Spinal cord (tissue), 10 donors: ENCODE measurements around the gene AQP12B. TPM values are rescaled to one million over a fixed set of nuclear protein-coding genes. Genes with fewer than 3 reads are reported as not detected.

ENCODE experiments used
- DNase-seq, 6 donors: peaks; one replicate each; pipeline versions ENCODE4 v3.0.0 to v3.0.0-alpha.2; 2013 to 2015; ENCODE audit warnings: low spot score in 6 of 6, low read depth in 4 of 6
- H3K27ac ChIP-seq: one replicate; pipeline ENCODE4 v1.5.1; 2013; ENCODE audit warnings: low read depth, low read length, control low read depth
- H3K27me3 ChIP-seq: one replicate; pipeline ENCODE4 v1.6.1; 2013; ENCODE audit warnings: low read length; ENCODE audit not compliant: control insufficient read depth, insufficient read depth
- H3K36me3 ChIP-seq: one replicate; pipeline ENCODE4 v1.6.1; 2013; ENCODE audit warnings: low read length; ENCODE audit not compliant: control insufficient read depth, insufficient read depth
- H3K4me1 ChIP-seq: one replicate; pipeline ENCODE4 v1.6.1; 2013; ENCODE audit warnings: low read length; ENCODE audit not compliant: control insufficient read depth, insufficient read depth
- H3K4me3 ChIP-seq: one replicate; pipeline ENCODE4 v1.5.1; 2013; ENCODE audit warnings: low read depth, low read length, control low read depth
- H3K9me3 ChIP-seq: one replicate; pipeline ENCODE4 v1.6.1; 2013; ENCODE audit warnings: low read length; ENCODE audit not compliant: control insufficient read depth, insufficient read depth
- WGBS: methylation state at CpG from one replicate; pipeline ENCODE4 v1.1.5; 2013; ENCODE audit warnings: missing lambda C conversion rate; ENCODE audit not compliant: insufficient coverage; 5-methylcytosine and 5-hydroxymethylcytosine counted together
- polyA plus RNA-seq, 2 donors: library from polyadenylated mRNA; unstranded; fragments of 120-200 nt; gene quantifications; one replicate each; pipeline ENCODE4 v1.2.1, GENCODE V29; 2013; ENCODE audit not compliant: insufficient read length in 2 of 2
- total RNA-seq, 2 donors: library from RNA; depleted of rRNA in 1 of 2; stranded (reverse); fragments of 120-200 nt in 1 of 2; fragments of >200 nt in 1 of 2; gene quantifications; one replicate each; pipeline versions ENCODE4 v1.2.3 to v1.2.4, GENCODE V29; 2013 to 2014
- donor health status: healthy.

The AQP12B gene
- total and polyA plus RNA-seq, 4 donors = 0.44 to 0.56 TPM; not detected in 2

DNA sequence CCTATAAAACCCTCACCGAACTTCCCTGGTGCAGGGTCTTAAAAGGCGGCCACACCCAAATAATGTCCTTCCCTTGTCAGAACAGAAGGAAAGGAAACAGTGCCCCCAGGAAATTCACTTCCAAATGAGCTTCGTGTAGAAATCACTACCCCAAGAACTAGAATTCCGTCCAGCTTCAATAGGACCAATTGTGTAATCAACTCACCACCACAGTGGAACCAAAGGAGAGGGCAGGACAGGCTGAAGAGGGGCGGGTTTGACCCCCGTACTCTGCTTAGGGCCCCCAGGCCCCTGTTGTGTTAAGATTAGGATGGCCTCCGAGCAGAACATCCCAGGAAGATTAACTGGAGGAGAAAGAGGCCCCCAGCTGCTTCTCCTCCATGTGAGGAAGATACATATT lies 33.4 kb downstream of the AQP12B start:
- 82% methylated on average over 2 of the region's 7 CpGs for WGBS
- Histone ChIP-seq H3K27me3 (peaks cover 5% of the 10 kb centered on the region), H3K4me1 (peaks cover 10% of the 10 kb centered on the region), H3K36me3 (no peaks in the 10 kb centered on the region), H3K27ac (no peak overlapping the region), H3K9me3 (no peaks in the 10 kb centered on the region), H3K4me3 (no peak overlapping the region)
- DNase-seq = no peak

DNA sequence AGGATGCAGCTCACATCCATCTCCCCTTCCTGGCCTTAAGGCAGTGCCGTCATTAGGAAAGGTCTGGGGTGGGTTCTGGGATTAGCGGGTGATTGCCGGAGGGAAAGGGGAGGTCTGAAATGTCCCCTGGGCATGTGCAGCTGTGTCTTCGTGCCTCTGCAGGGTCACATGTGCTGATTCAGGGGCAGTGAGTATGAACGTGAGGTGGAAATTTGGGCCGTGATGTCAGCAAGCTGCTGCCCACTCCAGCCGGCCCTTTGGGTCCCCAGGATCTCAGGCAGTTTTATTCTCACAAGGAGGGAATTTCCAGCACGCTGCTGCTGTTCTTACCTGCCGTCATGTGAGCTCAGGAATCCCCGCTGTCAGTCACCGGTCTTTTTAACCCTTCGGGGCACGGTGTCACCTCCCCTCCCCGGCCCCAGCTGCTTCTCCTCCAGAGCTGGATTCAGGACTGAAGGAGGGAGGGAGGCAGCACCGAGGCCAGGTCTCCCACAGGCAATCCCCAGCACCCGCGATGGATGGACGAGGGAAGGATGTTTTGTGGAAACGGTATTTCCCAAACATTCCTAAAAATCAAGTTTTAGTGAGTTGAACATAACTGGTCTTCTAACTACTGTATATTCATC lies 33.9 kb downstream of the AQP12B start:
- Histone ChIP-seq H3K36me3 (no peaks in the 10 kb centered on the region), H3K27ac (no peak overlapping the region), H3K27me3 (peaks cover 5% of the 10 kb centered on the region), H3K4me3 (no peak overlapping the region), H3K4me1 (peaks cover 10% of the 10 kb centered on the region), H3K9me3 (no peaks in the 10 kb centered on the region)
- 32% methylated on average over 13 of the region's 19 CpGs for WGBS
- no peak for DNase-seq

GRCh38 chr2:240648155-240648649 lies 34.5 kb downstream of the AQP12B start:
- 88% methylated on average over 5 of the region's 6 CpGs for WGBS
- no peaks in the 10 kb centered on the region for H3K9me3 ChIP-seq
- H3K27ac ChIP-seq = no peak overlapping the region
- peaks cover 5% of the 10 kb centered on the region for H3K27me3 ChIP-seq
- peaks cover 10% of the 10 kb centered on the region for H3K4me1 ChIP-seq
- no peaks in the 10 kb centered on the region for H3K36me3 ChIP-seq
- DNase-seq = no peak
- no peak overlapping the region for H3K4me3 ChIP-seq

DNA sequence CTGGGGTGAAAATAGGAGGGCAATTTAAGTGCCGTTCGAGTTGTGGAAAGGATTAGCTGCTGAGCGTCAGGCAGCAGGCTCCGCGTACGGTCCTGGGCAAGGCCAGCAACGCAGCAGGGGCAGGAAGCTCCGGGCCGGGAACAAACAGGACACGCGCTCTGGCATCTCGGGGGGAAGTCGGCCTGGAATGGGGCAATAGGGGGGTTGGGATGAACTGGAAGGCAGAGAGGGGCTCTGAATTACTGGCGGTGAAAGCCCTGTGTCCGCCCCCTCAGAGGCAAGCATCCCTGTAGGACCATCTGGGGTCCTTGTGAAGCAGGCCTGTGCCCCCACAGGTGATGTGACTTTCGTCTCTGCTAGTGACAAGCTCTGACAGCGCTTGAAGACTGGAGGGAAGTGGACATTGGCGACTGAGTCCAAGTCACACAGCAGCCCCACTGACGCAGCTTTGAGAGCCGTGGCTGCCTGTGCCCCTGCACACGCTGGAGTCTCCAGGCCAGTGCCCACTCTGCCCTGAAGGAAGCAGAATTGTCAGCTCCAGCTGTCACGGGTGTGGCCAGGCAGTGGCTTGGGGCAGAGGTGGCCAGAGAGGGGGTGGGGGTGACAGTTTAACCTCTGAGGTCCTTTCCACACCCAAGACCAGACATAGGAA lies 35.1 kb downstream of the AQP12B start:
- H3K36me3 ChIP-seq = no peaks in the 10 kb centered on the region
- H3K4me1 ChIP-seq = peaks cover 10% of the 10 kb centered on the region
- no peak for DNase-seq
- no peaks in the 10 kb centered on the region for H3K9me3 ChIP-seq
- peaks cover 5% of the 10 kb centered on the region for H3K27me3 ChIP-seq
- H3K27ac ChIP-seq = no peak overlapping the region
- 75% methylated on average over 22 of the region's 22 CpGs for WGBS
- H3K4me3 ChIP-seq = no peak overlapping the region

GRCh38 chr2:240646900-240647502 lies 35.7 kb downstream of the AQP12B start:
- Histone ChIP-seq H3K4me1 (peaks cover 10% of the 10 kb centered on the region), H3K4me3 (no peak overlapping the region), H3K36me3 (no peaks in the 10 kb centered on the region), H3K9me3 (no peaks in the 10 kb centered on the region), H3K27me3 (peaks cover 5% of the 10 kb centered on the region), H3K27ac (no peak overlapping the region)
- 75% methylated on average over 28 of the region's 30 CpGs for WGBS
- no peak for DNase-seq

DNA sequence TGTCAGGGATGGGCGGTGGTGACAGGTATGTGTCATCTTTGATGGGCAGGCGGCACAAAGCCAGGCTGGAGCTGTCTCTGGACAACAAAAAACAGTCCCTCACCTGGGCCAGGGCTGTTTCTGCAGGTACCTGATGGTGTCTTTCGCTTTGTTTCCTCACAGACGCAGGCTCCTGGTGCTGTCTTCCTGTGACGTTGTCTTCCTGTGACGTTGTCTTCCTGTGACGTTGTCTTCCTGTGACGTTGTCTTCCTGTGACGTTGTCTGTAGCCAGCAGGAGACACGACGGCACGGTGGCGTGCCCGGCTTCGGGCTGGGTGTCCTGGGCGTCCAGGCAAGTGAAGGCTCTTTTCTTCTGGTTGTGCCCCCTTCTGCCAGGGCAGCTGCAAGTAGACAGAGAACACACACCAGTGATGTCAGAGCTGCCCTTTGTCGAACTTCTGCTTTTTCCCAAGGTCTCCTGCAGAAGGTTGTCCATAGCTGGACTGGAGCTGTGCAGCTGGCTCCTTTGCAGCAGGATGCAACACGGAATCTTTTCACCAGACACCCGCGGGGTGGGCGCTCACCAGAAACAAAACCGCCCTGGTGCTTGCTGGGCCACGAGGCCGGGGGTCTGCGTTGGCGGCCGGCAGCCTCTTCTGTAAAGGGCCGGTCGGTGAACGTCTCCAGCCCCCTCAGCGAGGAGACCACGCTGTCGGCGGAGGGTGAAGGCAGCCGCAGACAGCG lies 36.3 kb downstream of the AQP12B start:
- Histone ChIP-seq H3K9me3 (no peaks in the 10 kb centered on the region), H3K4me3 (no peak overlapping the region), H3K36me3 (no peaks in the 10 kb centered on the region), H3K27me3 (peaks cover 5% of the 10 kb centered on the region), H3K27ac (no peak overlapping the region), H3K4me1 (peaks cover 10% of the 10 kb centered on the region)
- no peak for DNase-seq
- WGBS = 83% methylated on average over 36 of the region's 36 CpGs

DNA sequence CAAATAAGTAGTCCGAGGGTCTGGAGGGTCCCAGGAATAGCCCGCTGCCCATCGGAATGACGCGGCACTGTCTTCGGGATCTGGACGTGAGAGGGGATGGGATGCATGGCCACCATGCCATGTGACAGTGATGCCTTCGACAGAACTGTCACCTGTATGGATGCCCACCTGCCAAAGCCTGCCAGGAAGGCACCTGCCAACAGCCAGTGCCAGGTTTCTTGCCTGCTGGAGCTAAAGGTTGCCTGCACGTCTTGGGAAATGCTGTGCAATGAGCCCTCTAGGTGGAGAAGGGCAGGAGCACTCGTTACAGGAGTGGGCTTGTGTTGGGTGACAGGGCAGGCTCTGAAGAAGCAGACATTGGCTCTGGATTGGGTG lies 36.9 kb downstream of the AQP12B start:
- Histone ChIP-seq H3K27me3 (peaks cover 7% of the 10 kb centered on the region), H3K9me3 (no peaks in the 10 kb centered on the region), H3K36me3 (no peaks in the 10 kb centered on the region), H3K27ac (no peak overlapping the region), H3K4me3 (no peak overlapping the region), H3K4me1 (peaks cover 10% of the 10 kb centered on the region)
- DNase-seq = no peak
- WGBS = 89% methylated on average over 10 of the region's 10 CpGs

GRCh38 chr2:240645346-240645745 lies 37.3 kb downstream of the AQP12B start:
- no peaks in the 10 kb centered on the region for H3K36me3 ChIP-seq
- H3K4me1 ChIP-seq = peaks cover 10% of the 10 kb centered on the region
- 86% methylated on average over 9 of the region's 10 CpGs for WGBS
- H3K4me3 ChIP-seq = no peak overlapping the region
- no peaks in the 10 kb centered on the region for H3K9me3 ChIP-seq
- no peak for DNase-seq
- H3K27me3 ChIP-seq = peaks cover 5% of the 10 kb centered on the region
- H3K27ac ChIP-seq = no peak overlapping the region

GRCh38 chr2:240644859-240645301 lies 37.8 kb downstream of the AQP12B start:
- Histone ChIP-seq H3K36me3 (no peaks in the 10 kb centered on the region), H3K27me3 (peaks cover 4% of the 10 kb centered on the region), H3K9me3 (no peaks in the 10 kb centered on the region), H3K4me3 (no peak overlapping the region), H3K4me1 (peaks cover 10% of the 10 kb centered on the region), H3K27ac (no peak overlapping the region)
- DNase-seq = no peak
- WGBS = 64% methylated on average over 8 of the region's 8 CpGs
